HEK293T (cell line): ENCODE data around the gene PGM5.

Source experiments
- ARNT ChIP-seq: fragments of 450-650 bp; IDR thresholded peaks from 2 replicates; pipeline ENCODE4 v1.6.1; 2017; ENCODE audit warnings: mild to moderate bottlenecking
- BHLHE40 ChIP-seq: fragments of 450-650 bp; IDR thresholded peaks from 2 replicates; pipeline ENCODE4 v1.6.1; 2016; ENCODE audit warnings: mild to moderate bottlenecking, moderate library complexity, borderline replicate concordance
- CTBP1 ChIP-seq: fragments of 450-650 bp; IDR thresholded peaks from 2 replicates; pipeline ENCODE4 v1.6.1; 2016; ENCODE audit warnings: borderline replicate concordance
- ELF4 ChIP-seq: fragments of 450-650 bp; IDR thresholded peaks from 2 replicates; pipeline ENCODE4 v1.6.1; 2017; ENCODE audit warnings: antibody characterized with exemption
- FOXA1 ChIP-seq: fragments of 450-650 bp; IDR thresholded peaks from 2 replicates; pipeline ENCODE4 v1.6.1; 2016; ENCODE audit warnings: mild to moderate bottlenecking
- FOXK2 ChIP-seq: fragments of 450-650 bp; IDR thresholded peaks from 2 replicates; pipeline ENCODE4 v1.6.1; 2016; ENCODE audit warnings: mild to moderate bottlenecking
- FOXM1 ChIP-seq: fragments of 450-650 bp; IDR thresholded peaks from 2 replicates; pipeline ENCODE4 v1.6.1; 2017; ENCODE audit warnings: mild to moderate bottlenecking, borderline replicate concordance
- HDGF ChIP-seq: fragments of 450-650 bp; IDR thresholded peaks from 2 replicates; pipeline ENCODE4 v1.6.1; 2017; ENCODE audit warnings: antibody characterized with exemption, borderline replicate concordance
- SP1 ChIP-seq: fragments of 450-650 bp; IDR thresholded peaks from 2 replicates; pipeline ENCODE4 v1.6.1; 2017
- SUZ12 ChIP-seq: fragments of 450-650 bp; IDR thresholded peaks from 2 replicates; pipeline ENCODE4 v1.6.1; 2016; ENCODE audit warnings: mild to moderate bottlenecking
- TARDBP ChIP-seq: fragments of 450-650 bp; IDR thresholded peaks from 2 replicates; pipeline ENCODE4 v1.6.1; 2016
- ZNF384 ChIP-seq: fragments of 450-650 bp; IDR thresholded peaks from 2 replicates; pipeline ENCODE4 v1.6.1; 2016
- TF ChIP-seq, protein P1 (sequence below): fragments of 450-650 bp; IDR thresholded peaks from 2 replicates; pipeline ENCODE4 v1.6.1; 2016

DNA sequence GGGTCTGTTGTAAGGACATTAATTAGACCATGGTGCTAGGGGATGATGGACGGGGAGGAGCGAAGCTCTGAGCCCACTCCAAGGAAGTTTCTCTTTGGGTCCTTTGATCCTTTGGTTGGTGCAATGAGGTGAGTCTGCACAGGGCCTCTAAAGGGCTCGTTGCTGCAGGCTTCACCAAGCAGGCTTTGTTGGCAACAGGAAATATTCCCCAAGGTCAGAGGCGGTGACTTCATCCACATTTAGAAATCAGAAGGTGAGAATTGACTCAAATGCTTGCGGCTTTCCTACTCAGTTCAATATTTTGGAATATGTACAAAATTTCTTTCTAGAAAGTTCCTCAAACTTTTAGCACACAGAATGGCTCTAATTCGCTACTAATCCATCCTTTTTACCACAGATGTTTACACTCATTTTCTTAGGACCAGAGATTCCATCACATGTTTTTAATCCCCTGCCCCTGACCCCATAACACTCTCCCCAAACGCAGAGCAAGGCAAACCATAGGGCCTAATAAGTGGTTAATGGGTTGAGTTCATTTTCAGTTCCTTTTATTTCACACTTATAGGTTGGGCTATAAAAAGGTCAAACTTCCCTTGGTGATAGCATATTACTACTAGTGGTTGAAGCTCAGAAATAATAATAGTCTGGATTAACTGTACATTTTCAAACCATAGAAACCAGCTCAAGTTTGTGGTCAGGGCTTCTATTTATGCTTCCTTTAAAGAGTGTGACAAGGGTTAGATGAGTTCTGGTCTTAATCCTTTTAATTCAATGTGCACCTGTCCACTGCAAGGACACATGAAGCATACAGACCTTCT, 221.6 kb downstream of the PGM5 start:
- no peak for TF ChIP-seq HDGF
- no peak for TF ChIP-seq TARDBP
- no peak for TF ChIP-seq FOXA1
- no peak for TF ChIP-seq FOXM1
- TF ChIP-seq FOXK2: no peak
- TF ChIP-seq, protein P1, sequence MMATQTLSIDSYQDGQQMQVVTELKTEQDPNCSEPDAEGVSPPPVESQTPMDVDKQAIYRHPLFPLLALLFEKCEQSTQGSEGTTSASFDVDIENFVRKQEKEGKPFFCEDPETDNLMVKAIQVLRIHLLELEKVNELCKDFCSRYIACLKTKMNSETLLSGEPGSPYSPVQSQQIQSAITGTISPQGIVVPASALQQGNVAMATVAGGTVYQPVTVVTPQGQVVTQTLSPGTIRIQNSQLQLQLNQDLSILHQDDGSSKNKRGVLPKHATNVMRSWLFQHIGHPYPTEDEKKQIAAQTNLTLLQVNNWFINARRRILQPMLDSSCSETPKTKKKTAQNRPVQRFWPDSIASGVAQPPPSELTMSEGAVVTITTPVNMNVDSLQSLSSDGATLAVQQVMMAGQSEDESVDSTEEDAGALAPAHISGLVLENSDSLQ: no peak
- no peak for TF ChIP-seq SUZ12
- no peak for TF ChIP-seq ZNF384
- no peak for TF ChIP-seq ELF4
- TF ChIP-seq BHLHE40: no peak
- TF ChIP-seq ARNT: no peak
- TF ChIP-seq SP1: no peak
- no peak for TF ChIP-seq CTBP1
